ENCODE data around the gene PSMB5.

The PSMB5 gene

GRCh38 chr14:23009939-23010726 is 24.6 kb downstream of the PSMB5 start, which contains the start of gene C14orf93:
Gene C14orf93, minus strand, starts transcription at chr14:23010143. Its CDS starts 11,120 bp downstream, at chr14:22999023.
- no peak for TF ChIP-seq CTCF (conservative IDR thresholded peaks at IDR 0.05; ENCODE audit: low read depth)
- ChIA-PET CTCF (interaction anchor here (0.6 to 0.7 kb wide), 2 partner anchors 138 to 453 kb away, joined by 3 to 7 read pairs; no protein-coding TSS in a partner anchor), POLR2A (ENCODE audit: low non-redundant PET) (interaction anchor here (0.6 kb wide), 1 partner anchor 32 kb away, joined by 3 read pairs; no protein-coding TSS in a partner anchor)
- peak; percentile 78 for DNase-seq (ENCODE audit: low spot score)
- peak within 1 kb of the TSS; percentile 85 for H3K27ac ChIP-seq

DNA sequence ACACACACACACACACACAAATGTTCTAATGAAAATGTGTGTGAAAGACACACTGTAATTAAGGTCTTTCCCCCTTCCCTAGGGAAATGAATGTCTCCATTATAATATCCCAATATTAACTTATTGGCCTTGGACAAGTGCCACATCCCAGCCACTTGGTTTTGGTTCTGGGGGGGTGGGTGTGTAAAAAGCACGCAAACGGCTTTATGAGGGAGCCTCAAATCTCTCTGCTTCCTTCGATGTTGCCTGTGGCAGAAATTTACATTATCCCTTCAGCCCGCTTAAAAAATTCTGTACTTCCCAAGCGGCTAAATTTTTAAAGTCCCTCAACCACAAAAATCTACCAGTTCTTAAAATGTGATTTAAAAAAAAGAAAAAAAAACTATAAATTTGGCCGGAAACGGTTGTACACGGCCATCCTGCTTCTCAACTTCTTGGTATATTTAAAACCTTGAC is 25.2 kb downstream of the PSMB5 start:
- H3K27ac ChIP-seq: peak overlapping the region; percentile 85
- no peak for TF ChIP-seq CTCF (conservative IDR thresholded peaks at IDR 0.05; ENCODE audit: low read depth)
- CTCF ChIA-PET: no interaction called here
- no peak for DNase-seq (ENCODE audit: low spot score)
- POLR2A ChIA-PET (ENCODE audit: low non-redundant PET): no interaction called here

DNA sequence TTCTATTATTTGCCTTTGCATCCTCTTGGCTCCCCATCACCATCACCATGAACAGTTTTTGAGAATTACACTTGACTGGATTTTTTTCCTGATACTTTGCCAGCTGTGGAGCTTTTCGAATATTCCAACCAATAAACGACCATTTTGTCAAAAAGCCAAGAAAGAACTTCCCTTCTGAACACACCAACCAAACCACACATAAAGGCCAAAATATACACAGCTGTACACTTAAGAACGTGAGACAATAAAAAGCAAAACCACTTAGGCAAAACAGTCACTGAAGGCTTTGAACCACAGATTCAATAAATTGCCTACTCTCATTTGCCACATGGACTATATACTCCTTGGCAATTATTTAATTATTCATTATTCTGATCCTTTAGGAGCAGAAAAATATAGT is 25.9 kb downstream of the PSMB5 start:
- ChIA-PET CTCF (no interaction called here), POLR2A (ENCODE audit: low non-redundant PET) (no interaction called here)
- DNase-seq (ENCODE audit: low spot score): no peak
- H3K27ac ChIP-seq: no peak overlapping the region
- no peak for TF ChIP-seq CTCF (conservative IDR thresholded peaks at IDR 0.05; ENCODE audit: low read depth)

DNA sequence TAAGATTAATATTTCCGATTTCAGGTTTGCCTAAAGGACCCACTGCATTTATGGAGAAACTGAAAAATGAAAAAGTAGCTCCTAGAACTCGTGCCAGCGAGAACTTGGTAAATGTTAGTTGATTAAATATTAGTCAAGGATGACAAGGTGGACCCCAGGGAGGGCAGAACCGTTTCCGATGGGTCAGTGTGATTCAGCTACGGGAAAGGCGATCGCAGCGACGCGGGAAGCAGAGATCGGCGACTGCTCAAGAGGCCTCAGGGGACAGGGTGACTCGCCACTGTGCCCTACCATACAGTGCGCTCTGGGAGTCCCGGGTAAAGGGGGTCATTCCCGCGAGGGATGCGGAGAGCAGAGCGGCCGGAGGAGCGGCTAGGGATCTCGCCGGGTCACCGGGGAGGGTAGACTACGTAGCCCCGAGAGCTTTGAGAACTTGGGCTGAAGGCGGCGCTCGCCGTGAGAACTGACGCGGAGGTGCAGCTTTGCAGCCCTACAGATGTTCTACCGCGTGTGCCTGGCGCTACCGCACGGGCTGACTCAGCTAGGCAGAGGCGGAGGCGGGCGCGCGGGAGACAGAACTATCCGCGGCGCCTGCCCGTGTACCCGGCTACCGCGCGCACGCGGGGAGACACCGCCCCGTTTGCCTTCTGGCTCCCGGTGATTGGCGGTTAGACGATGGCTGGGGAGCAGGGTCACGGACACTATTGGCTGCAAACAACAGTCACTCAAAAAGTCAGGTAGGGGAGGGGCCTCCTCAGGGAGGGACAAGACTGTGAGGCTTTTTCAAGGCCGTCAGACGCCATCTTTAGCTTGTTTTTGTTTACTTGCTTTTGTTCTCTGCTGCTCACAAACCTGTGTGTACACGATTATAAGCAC is 27.9 kb downstream of the PSMB5 start:
- DNase-seq (ENCODE audit: low spot score): peak; percentile 100
- CTCF ChIA-PET: interaction anchor here (0.6 to 2.3 kb wide), 10 partner anchors 13 to 250 kb away, joined by 3 to 22 read pairs (median 5); partner anchors contain the start of genes AJUBA and HAUS4
- TF ChIP-seq CTCF (conservative IDR thresholded peaks at IDR 0.05; ENCODE audit: low read depth): peak; percentile 39
- POLR2A ChIA-PET (ENCODE audit: low non-redundant PET): interaction anchor here (0.6 to 1.3 kb wide), 5 partner anchors 11 to 53 kb away, joined by 3 to 8 read pairs (median 4); no protein-coding TSS in a partner anchor
- peak overlapping the region; percentile 96 for H3K27ac ChIP-seq

- peak overlapping the region; percentile 96 for H3K27ac ChIP-seq
- no peak for DNase-seq (ENCODE audit: low spot score)
- CTCF ChIA-PET: interaction anchor here (0.9 to 2.3 kb wide), 7 partner anchors 12 to 63 kb away, joined by 3 to 22 read pairs (median 6); partner anchors contain the start of genes AJUBA and HAUS4
- POLR2A ChIA-PET (ENCODE audit: low non-redundant PET): interaction anchor here (0.6 to 1.3 kb wide), 3 partner anchors 11 to 24 kb away, joined by 3 to 4 read pairs (median 3); no protein-coding TSS in a partner anchor
- TF ChIP-seq CTCF (conservative IDR thresholded peaks at IDR 0.05; ENCODE audit: low read depth): no peak
These were observed 28.5 kb downstream of the PSMB5 start for GRCh38 chr14:23006188-23006534.
